ENCODE data around the gene TUBA8.

GRCh38 chr22:18091478-18091877 is 19.1 kb upstream of the TUBA8 start:
- no peak for TF ChIP-seq CTCF (IDR thresholded peaks at IDR 0.05; ENCODE audit: insufficient read depth, low read length, poor library complexity, severe bottlenecking)
- TF ChIP-seq EZH2phosphoT487 (conservative IDR thresholded peaks at IDR 0.05; ENCODE audit: low read length) = no peak
